Measurements from ENCODE around the gene FOXO1. TPM values are rescaled to one million over a fixed set of nuclear protein-coding genes. Genes with fewer than 3 reads are reported as not detected.

FOXO1 gene
- total and polyA plus RNA-seq, 4 donors: 4.1 to 33.4 (median 19.3) TPM

DNA sequence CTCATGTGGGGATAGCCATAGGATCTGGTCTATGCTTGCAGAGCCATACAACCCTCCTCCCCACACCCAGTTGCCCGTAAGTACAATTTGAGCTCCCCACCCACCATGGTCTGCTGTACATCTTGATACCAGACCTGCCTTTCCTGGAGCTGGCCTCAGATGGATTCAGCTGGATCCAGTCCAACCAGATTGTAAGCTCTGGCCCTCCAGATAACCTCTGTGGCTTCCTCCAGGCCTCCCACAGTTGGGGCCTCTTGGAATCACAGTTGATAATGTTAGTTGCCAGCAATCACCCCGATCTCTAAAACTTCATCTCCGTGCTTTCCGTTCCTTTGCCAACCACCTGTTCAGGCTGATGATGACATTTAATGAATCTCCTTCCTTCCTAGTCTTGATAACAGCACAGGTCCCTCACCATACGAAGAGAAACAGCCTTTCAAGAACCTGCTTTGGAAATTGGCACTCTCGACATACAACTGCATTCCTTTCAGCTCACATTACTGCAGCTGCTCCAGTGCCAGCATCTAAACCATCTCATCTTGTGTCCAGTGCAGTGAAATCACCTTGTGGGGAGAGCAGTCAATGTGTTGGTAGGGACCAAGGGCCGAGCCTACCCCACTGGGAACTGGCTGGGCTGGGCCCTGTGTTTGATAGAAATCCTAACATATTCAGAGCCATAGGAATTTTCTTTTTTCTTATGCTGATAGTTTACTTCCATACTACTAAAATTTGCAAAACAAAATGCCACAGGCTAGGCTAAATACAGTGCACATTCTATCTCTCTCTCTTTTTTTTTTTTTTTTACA lies 15.1 kb upstream of the FOXO1 start:
- H3K4me3 ChIP-seq (ENCODE audit: low read length in 2 of 2): no peak overlapping the region
- WGBS, 2 donors: 51 to 58% methylated on average over 7 of the region's 7 CpGs
- no peaks in the 10 kb centered on the region for H3K4me1 ChIP-seq (ENCODE audit: control insufficient read depth in 1 of 2, insufficient read depth in 2 of 2, low read length in 2 of 2)
- no peak overlapping the region for H3K27ac ChIP-seq (ENCODE audit: low read depth in 1 of 2, low read length in 2 of 2)
- no peaks in the 10 kb centered on the region for H3K9me3 ChIP-seq (ENCODE audit: control insufficient read depth, low read length)
- intact Hi-C loops (cut with DNase I): loop anchor here (2.0 to 10.0 kb wide), 3 partner anchors 613 to 997 kb away; no protein-coding TSS in a partner anchor
- DNase-seq (no peak), ATAC-seq (ENCODE audit: low FRiP score) (no peak)
- H3K27me3 ChIP-seq (ENCODE audit: control insufficient read depth in 1 of 2, insufficient read depth in 2 of 2, low read length in 1 of 2): no peaks in the 10 kb centered on the region
- no peaks in the 10 kb centered on the region for H3K36me3 ChIP-seq (ENCODE audit: control insufficient read depth in 1 of 2, insufficient read depth in 2 of 2, low read length in 1 of 2)

DNA sequence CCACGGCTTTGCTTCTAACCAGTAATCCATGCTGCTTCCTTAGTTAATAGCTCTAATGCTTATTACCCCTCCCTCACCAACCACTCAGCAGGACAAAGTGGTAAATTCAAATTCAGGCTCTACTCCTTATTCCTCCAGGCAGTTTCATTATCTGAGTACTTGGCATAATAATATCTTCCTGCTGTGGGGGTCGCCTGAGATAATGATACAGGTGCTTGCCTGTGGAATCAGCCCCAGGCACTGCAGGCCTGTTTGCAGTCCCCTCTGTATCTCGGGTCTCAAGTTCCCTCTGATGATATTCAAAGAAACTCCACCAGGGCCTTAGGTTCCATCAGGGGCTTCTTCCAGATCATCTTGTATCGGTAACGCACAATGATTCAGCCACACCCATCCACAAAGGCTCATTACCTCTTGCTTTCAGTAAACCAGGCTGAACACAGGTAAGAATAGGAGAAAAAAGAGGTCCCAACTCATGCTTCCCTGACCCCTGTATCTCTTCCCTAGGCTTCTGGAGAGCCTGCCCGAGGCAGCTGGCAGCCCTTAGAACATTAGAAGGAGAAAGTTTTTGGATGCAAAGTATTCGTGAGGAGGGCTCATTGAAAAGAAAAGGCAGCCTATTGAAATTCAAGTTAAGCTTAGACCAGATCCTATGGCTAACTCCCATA lies 14.3 kb upstream of the FOXO1 start:
- ATAC-seq (ENCODE audit: low FRiP score): no peak
- Histone ChIP-seq H3K9me3 (ENCODE audit: control insufficient read depth, low read length) (no peaks in the 10 kb centered on the region), H3K4me1 (ENCODE audit: control insufficient read depth in 1 of 2, insufficient read depth in 2 of 2, low read length in 2 of 2) (no peaks in the 10 kb centered on the region), H3K27me3 (ENCODE audit: control insufficient read depth in 1 of 2, insufficient read depth in 2 of 2, low read length in 1 of 2) (no peaks in the 10 kb centered on the region), H3K27ac (ENCODE audit: low read depth in 1 of 2, low read length in 2 of 2) (no peak overlapping the region), H3K36me3 (ENCODE audit: control insufficient read depth in 1 of 2, insufficient read depth in 2 of 2, low read length in 1 of 2) (no peaks in the 10 kb centered on the region), H3K4me3 (ENCODE audit: low read length in 2 of 2) (no peak overlapping the region)
- intact Hi-C loops (cut with DNase I): loop anchor here in 1 of 2 donors (10.0 kb wide), 2 partner anchors 736 to 996 kb away; no protein-coding TSS in a partner anchor
- WGBS, 2 donors: 86 to 87% methylated on average over 7 of the region's 7 CpGs
- no peak for DNase-seq

DNA sequence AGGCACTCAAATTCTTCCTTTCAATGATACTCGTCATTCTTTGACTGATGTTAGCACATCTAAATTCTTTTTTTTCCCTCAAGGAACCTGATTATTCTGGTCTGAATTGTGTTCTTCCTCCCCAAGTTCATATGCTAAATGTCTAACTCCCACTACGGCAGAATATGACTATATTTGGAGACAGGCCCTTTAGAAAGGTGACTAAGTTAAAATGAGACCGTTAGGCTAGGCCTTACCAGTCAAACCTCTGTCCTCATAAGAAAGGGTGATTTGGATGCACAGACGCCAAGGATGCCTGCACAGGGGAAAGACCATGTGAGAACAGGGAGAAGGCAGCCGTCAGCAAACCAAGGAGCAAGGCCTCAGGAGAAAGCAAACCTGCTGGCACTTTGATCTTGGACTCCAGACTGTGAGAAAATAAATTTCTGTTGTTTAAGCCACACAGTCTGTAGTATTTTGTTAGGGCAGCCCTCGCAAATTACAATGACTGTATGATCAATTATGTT lies 13.1 kb upstream of the FOXO1 start:
- no peak overlapping the region for H3K27ac ChIP-seq (ENCODE audit: low read depth in 1 of 2, low read length in 2 of 2)
- DNase-seq (no peak), ATAC-seq (ENCODE audit: low FRiP score) (no peak)
- H3K4me1 ChIP-seq (ENCODE audit: control insufficient read depth in 1 of 2, insufficient read depth in 2 of 2, low read length in 2 of 2): no peaks in the 10 kb centered on the region
- 96% methylated on average over 6 of the region's 6 CpGs for WGBS, 2 donors
- no peak overlapping the region for H3K4me3 ChIP-seq (ENCODE audit: low read length in 2 of 2)
- H3K36me3 ChIP-seq (ENCODE audit: control insufficient read depth in 1 of 2, insufficient read depth in 2 of 2, low read length in 1 of 2): no peaks in the 10 kb centered on the region
- no peaks in the 10 kb centered on the region for H3K9me3 ChIP-seq (ENCODE audit: control insufficient read depth, low read length)
- intact Hi-C loops (cut with DNase I): no loop called here
- no peaks in the 10 kb centered on the region for H3K27me3 ChIP-seq (ENCODE audit: control insufficient read depth in 1 of 2, insufficient read depth in 2 of 2, low read length in 1 of 2)

DNA sequence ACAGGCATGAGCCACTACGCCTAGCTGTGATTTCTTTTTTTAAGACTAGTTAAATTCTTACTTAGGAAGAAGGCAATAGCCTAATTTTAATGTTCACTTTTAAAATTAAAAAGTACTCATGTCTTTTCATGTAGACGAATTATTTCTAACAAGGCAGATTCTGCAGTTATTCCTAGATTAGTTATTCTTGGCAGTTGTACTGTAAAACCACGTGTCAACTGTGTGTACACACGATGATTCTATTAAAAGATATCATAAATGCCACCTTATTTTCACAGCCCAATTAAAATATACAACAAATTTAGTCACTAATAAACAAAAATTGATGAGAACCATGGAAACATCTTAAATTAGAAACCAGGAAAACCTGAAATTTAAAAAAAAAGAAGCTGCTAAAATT lies 10.6 kb upstream of the FOXO1 start:
- no peak overlapping the region for H3K27ac ChIP-seq (ENCODE audit: low read depth in 1 of 2, low read length in 2 of 2)
- H3K4me3 ChIP-seq (ENCODE audit: low read length in 2 of 2): no peak overlapping the region
- no peaks in the 10 kb centered on the region for H3K4me1 ChIP-seq (ENCODE audit: control insufficient read depth in 1 of 2, insufficient read depth in 2 of 2, low read length in 2 of 2)
- no peaks in the 10 kb centered on the region for H3K27me3 ChIP-seq (ENCODE audit: control insufficient read depth in 1 of 2, insufficient read depth in 2 of 2, low read length in 1 of 2)
- H3K9me3 ChIP-seq (ENCODE audit: control insufficient read depth, low read length): no peaks in the 10 kb centered on the region
- 22 to 24% methylated on average over 4 of the region's 4 CpGs for WGBS, 2 donors
- intact Hi-C loops (cut with DNase I): no loop called here
- DNase-seq (no peak), ATAC-seq (ENCODE audit: low FRiP score) (no peak)
- no peaks in the 10 kb centered on the region for H3K36me3 ChIP-seq (ENCODE audit: control insufficient read depth in 1 of 2, insufficient read depth in 2 of 2, low read length in 1 of 2)

DNA sequence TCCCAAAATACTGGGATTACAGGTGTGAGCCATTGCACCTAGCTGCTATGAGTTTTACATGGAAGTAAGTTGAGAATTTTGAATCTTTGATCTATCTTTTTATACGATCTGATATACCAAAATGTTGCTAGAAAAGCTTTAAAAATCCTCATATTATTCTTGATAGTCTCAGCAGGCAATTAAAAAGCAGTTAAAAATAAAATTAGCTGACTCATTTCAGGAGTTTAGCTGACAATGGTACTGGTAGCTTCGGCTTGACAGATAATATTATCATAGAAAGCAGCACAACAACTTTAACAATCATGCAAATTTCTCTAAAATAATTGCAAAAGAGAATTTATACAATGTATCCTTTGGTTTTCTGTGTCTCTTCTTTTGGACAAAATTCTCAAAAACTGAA lies 9.6 kb upstream of the FOXO1 start:
- no peaks in the 10 kb centered on the region for H3K27me3 ChIP-seq (ENCODE audit: control insufficient read depth in 1 of 2, insufficient read depth in 2 of 2, low read length in 1 of 2)
- H3K4me1 ChIP-seq (ENCODE audit: control insufficient read depth in 1 of 2, insufficient read depth in 2 of 2, low read length in 2 of 2): no peaks in the 10 kb centered on the region
- WGBS, 2 donors: 85 to 88% methylated on average over 2 of the region's 2 CpGs
- no peaks in the 10 kb centered on the region for H3K36me3 ChIP-seq (ENCODE audit: control insufficient read depth in 1 of 2, insufficient read depth in 2 of 2, low read length in 1 of 2)
- ATAC-seq (ENCODE audit: low FRiP score) (no peak), DNase-seq (no peak)
- H3K4me3 ChIP-seq (ENCODE audit: low read length in 2 of 2): no peak overlapping the region
- H3K27ac ChIP-seq (ENCODE audit: low read depth in 1 of 2, low read length in 2 of 2): no peak overlapping the region
- intact Hi-C loops (cut with DNase I): no loop called here
- no peaks in the 10 kb centered on the region for H3K9me3 ChIP-seq (ENCODE audit: control insufficient read depth, low read length)

DNA sequence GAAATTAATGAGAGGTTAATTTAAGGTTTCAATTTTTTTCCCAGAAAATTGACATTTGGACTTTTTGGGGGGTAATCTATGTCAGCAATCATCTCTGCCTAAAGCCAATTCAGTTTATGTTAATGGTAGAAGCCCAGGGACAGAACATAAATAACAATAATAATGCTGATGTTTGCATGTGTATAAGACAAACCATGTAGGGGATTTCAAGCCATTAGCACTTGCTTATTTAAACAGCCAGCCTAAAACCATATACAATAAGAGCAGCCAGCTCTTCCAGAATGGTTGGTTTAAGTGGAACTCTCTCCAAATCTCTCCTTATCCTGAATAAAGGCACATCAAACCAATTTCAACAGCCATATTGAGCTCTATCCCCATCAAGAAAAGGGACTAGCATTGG lies 7.0 kb upstream of the FOXO1 start:
- Histone ChIP-seq H3K9me3 (ENCODE audit: control insufficient read depth, low read length) (no peaks in the 10 kb centered on the region), H3K4me1 (ENCODE audit: control insufficient read depth in 1 of 2, insufficient read depth in 2 of 2, low read length in 2 of 2) (no peaks in the 10 kb centered on the region), H3K4me3 (ENCODE audit: low read length in 2 of 2) (no peak overlapping the region), H3K27me3 (ENCODE audit: control insufficient read depth in 1 of 2, insufficient read depth in 2 of 2, low read length in 1 of 2) (no peaks in the 10 kb centered on the region), H3K36me3 (ENCODE audit: control insufficient read depth in 1 of 2, insufficient read depth in 2 of 2, low read length in 1 of 2) (no peaks in the 10 kb centered on the region), H3K27ac (ENCODE audit: low read depth in 1 of 2, low read length in 2 of 2) (no peak overlapping the region)
- intact Hi-C loops (cut with DNase I): loop anchor here in 1 of 2 donors (5.0 kb wide), 1 partner anchor 266 kb away; no protein-coding TSS in a partner anchor
- DNase-seq: no peak
- ATAC-seq (ENCODE audit: low FRiP score): no peak

DNA sequence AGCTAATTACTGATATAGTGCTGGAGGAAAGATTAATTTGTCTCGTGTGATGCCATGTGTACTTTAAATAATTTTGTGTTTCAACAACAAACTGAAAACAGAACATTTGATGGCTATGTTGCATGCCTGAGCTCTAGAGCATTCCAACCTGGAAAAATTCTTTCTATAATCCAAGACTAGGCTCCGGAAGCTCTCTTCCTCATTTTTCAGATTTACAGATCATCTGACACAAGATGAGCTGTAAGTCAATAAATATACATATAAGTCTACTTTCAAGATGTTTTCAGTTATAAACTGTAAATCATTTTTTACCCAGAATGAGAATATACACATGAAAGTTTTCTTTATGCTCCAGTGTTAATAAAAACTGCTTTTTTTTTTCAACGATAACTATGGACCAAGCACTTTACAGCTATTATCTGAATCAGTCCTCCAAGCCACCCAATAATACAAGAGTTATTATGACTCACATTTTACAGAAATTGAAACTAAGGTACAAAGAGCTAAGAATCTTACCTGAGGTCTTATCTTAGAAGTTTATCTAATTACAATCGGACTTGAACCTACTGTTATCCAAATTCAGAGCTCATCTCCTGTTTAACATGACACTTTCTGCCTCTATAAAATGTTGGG lies 6.4 kb upstream of the FOXO1 start:
- WGBS, 2 donors: 77 to 85% methylated on average over 4 of the region's 4 CpGs
- no peaks in the 10 kb centered on the region for H3K9me3 ChIP-seq (ENCODE audit: control insufficient read depth, low read length)
- ATAC-seq (ENCODE audit: low FRiP score) (no peak), DNase-seq (no peak)
- no peaks in the 10 kb centered on the region for H3K27me3 ChIP-seq (ENCODE audit: control insufficient read depth in 1 of 2, insufficient read depth in 2 of 2, low read length in 1 of 2)
- H3K4me3 ChIP-seq (ENCODE audit: low read length in 2 of 2): no peak overlapping the region
- intact Hi-C loops (cut with DNase I): loop anchor here in 1 of 2 donors (5.0 kb wide), 1 partner anchor 266 kb away; no protein-coding TSS in a partner anchor
- H3K36me3 ChIP-seq (ENCODE audit: control insufficient read depth in 1 of 2, insufficient read depth in 2 of 2, low read length in 1 of 2): no peaks in the 10 kb centered on the region
- H3K27ac ChIP-seq (ENCODE audit: low read depth in 1 of 2, low read length in 2 of 2): no peak overlapping the region
- H3K4me1 ChIP-seq (ENCODE audit: control insufficient read depth in 1 of 2, insufficient read depth in 2 of 2, low read length in 2 of 2): no peaks in the 10 kb centered on the region

DNA sequence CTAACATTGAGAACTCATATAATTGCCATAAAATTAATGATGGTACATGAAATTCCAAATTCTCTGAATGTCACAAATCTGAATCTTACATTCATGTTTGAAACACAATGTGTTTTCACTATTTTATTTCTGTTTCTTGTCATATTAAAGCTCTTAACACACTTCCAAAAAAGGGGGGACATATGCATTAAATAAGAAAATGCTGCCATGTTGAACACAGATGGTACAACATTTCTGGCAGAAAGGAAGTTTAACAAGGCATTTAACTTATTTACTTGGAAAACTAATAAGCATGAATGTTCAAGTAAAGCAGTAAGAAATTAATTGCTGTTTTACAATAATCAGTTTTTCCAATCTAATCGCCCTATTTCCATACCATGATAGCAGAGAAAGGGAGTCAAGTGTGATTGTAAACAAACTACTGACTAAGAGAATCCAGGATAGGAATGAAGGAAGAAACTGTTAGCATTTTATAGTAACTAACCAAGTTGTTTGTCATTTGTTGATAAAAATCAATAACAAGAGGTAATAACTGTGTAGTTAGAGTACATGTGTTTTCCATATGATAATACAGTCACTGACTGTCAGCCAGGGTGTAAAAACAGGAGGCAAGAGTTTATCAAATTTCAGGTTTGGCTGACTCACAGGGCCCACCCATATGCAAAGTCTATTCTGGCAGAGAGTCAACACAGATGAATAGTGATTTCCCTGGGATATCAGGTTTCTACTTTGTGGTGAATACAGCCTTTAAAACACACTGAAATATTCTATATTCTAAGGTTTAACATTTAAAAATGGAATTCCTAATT lies 5.7 kb upstream of the FOXO1 start:
- ATAC-seq (ENCODE audit: low FRiP score): no peak
- Histone ChIP-seq H3K4me1 (ENCODE audit: control insufficient read depth in 1 of 2, insufficient read depth in 2 of 2, low read length in 2 of 2) (no peaks in the 10 kb centered on the region), H3K4me3 (ENCODE audit: low read length in 2 of 2) (no peak overlapping the region), H3K27ac (ENCODE audit: low read depth in 1 of 2, low read length in 2 of 2) (no peak overlapping the region), H3K27me3 (ENCODE audit: control insufficient read depth in 1 of 2, insufficient read depth in 2 of 2, low read length in 1 of 2) (no peaks in the 10 kb centered on the region), H3K36me3 (ENCODE audit: control insufficient read depth in 1 of 2, insufficient read depth in 2 of 2, low read length in 1 of 2) (no peaks in the 10 kb centered on the region), H3K9me3 (ENCODE audit: control insufficient read depth, low read length) (no peaks in the 10 kb centered on the region)
- WGBS, 2 donors: 64 to 84% methylated on average over 1 of the region's 1 CpG
- intact Hi-C loops (cut with DNase I): loop anchor here in 1 of 2 donors (5.0 kb wide), 1 partner anchor 265 kb away; no protein-coding TSS in a partner anchor
- DNase-seq: no peak

Measured in aorta (tissue), 5 donors.